Measurements from ENCODE around the gene SCN2A. TPM values are rescaled to one million over a fixed set of nuclear protein-coding genes. Genes with fewer than 3 reads are reported as not detected.

The SCN2A gene
- polyA plus RNA-seq, 1 donor (not counting 4 experiments of a cell fraction or from before 2014, with no cell fraction given), result 1.0 TPM

- TF ChIP-seq, protein P1, sequence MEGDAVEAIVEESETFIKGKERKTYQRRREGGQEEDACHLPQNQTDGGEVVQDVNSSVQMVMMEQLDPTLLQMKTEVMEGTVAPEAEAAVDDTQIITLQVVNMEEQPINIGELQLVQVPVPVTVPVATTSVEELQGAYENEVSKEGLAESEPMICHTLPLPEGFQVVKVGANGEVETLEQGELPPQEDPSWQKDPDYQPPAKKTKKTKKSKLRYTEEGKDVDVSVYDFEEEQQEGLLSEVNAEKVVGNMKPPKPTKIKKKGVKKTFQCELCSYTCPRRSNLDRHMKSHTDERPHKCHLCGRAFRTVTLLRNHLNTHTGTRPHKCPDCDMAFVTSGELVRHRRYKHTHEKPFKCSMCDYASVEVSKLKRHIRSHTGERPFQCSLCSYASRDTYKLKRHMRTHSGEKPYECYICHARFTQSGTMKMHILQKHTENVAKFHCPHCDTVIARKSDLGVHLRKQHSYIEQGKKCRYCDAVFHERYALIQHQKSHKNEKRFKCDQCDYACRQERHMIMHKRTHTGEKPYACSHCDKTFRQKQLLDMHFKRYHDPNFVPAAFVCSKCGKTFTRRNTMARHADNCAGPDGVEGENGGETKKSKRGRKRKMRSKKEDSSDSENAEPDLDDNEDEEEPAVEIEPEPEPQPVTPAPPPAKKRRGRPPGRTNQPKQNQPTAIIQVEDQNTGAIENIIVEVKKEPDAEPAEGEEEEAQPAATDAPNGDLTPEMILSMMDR (optimal IDR thresholded peaks at IDR 0.05 in 1 of 3, IDR thresholded peaks at IDR 0.05 in 1 of 3, conservative IDR thresholded peaks at IDR 0.05 in 1 of 3; ENCODE audit: extremely low read depth in 1 of 3, insufficient read depth in 2 of 3, low read length in 3 of 3), result no peak
- no peak for TF ChIP-seq EZH2 (IDR thresholded peaks at IDR 0.05; ENCODE audit: low read length)
- H4K20me1 ChIP-seq (ENCODE audit: control insufficient read depth, extremely low read depth, insufficient read depth, low read length), result no peaks in the 10 kb centered on the region
- H3K4me2 ChIP-seq (ENCODE audit: control insufficient read depth, extremely low read depth, insufficient read depth, low read depth, low read length), result no peak overlapping the region
- H3K27me3 ChIP-seq (ENCODE audit: control insufficient read depth, extremely low read depth, insufficient read depth, low read length), result no peaks in the 10 kb centered on the region
- DNase-seq (ENCODE audit: low read depth, low spot score) (no peak), FAIRE-seq (no peak)
- H3K9me3 ChIP-seq (ENCODE audit: control insufficient read depth, low read depth, low read length), result no peaks in the 10 kb centered on the region
- dilution Hi-C loops (cut with MboI; ENCODE audit: extremely low pct_ligation_motif_present, low sequenced_read_pairs), result no loop called here
- no peaks in the 10 kb centered on the region for H3K9me1 ChIP-seq (ENCODE audit: control insufficient read depth, extremely low read depth, insufficient read depth, low read length)
- no peaks in the 10 kb centered on the region for H3K36me3 ChIP-seq (ENCODE audit: control insufficient read depth in 2 of 2, extremely low read depth in 1 of 2, insufficient read depth in 2 of 2, low read length in 2 of 2)
- H3K27ac ChIP-seq (ENCODE audit: control insufficient read depth, insufficient read depth, low read length), result no peak overlapping the region
- no peak overlapping the region for H3K9ac ChIP-seq (ENCODE audit: control insufficient read depth, extremely low read depth, insufficient read depth, low read length)
- H3K79me2 ChIP-seq (ENCODE audit: control insufficient read depth, insufficient read depth, low read length), result no peaks in the 10 kb centered on the region
- no peak overlapping the region for H3K4me3 ChIP-seq (ENCODE audit: control insufficient read depth in 2 of 3, extremely low read depth in 1 of 3, insufficient read depth in 2 of 3, low read depth in 1 of 3, low read length in 3 of 3)
- H3K4me1 ChIP-seq (ENCODE audit: control insufficient read depth, extremely low read depth, insufficient read depth, low read length), result no peaks in the 10 kb centered on the region
- no peak overlapping the region for H2AFZ ChIP-seq (ENCODE audit: control insufficient read depth, low read length)
These were observed 9.0 kb downstream of the SCN2A start for GRCh38 chr2:165248238-165248637.

DNA sequence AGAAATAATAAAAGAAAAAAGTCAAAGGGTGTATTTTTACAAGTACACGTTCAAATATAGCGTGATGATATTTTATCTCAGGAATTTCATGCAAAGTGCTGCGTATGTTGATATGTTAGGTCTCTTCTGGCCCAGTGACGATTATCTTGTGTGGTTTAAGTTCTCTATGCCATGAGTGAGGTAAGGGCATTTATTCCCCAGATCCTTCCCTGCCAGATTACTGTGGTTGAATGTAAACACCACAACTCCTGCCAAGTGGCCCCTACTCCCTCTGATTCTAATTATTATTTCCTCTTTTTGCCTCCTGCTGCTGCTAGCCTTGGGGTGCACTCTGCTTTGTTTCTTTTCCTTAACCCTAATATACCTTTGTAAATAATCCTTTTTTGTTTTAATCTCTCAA lies 12.2 kb downstream of the SCN2A start:
- Histone ChIP-seq H3K9ac (ENCODE audit: control insufficient read depth, extremely low read depth, insufficient read depth, low read length) (no peak overlapping the region), H3K4me1 (ENCODE audit: control insufficient read depth, extremely low read depth, insufficient read depth, low read length) (no peaks in the 10 kb centered on the region), H3K27ac (ENCODE audit: control insufficient read depth, insufficient read depth, low read length) (no peak overlapping the region), H3K79me2 (ENCODE audit: control insufficient read depth, insufficient read depth, low read length) (no peaks in the 10 kb centered on the region), H3K27me3 (ENCODE audit: control insufficient read depth, extremely low read depth, insufficient read depth, low read length) (no peaks in the 10 kb centered on the region), H3K4me2 (ENCODE audit: control insufficient read depth, extremely low read depth, insufficient read depth, low read depth, low read length) (no peak overlapping the region), H3K9me3 (ENCODE audit: control insufficient read depth, low read depth, low read length) (no peaks in the 10 kb centered on the region), H3K36me3 (ENCODE audit: control insufficient read depth in 2 of 2, extremely low read depth in 1 of 2, insufficient read depth in 2 of 2, low read length in 2 of 2) (no peaks in the 10 kb centered on the region), H4K20me1 (ENCODE audit: control insufficient read depth, extremely low read depth, insufficient read depth, low read length) (no peaks in the 10 kb centered on the region), H3K9me1 (ENCODE audit: control insufficient read depth, extremely low read depth, insufficient read depth, low read length) (no peaks in the 10 kb centered on the region), H3K4me3 (ENCODE audit: control insufficient read depth in 2 of 3, extremely low read depth in 1 of 3, insufficient read depth in 2 of 3, low read depth in 1 of 3, low read length in 3 of 3) (no peak overlapping the region), H2AFZ (ENCODE audit: control insufficient read depth, low read length) (no peak overlapping the region)
- FAIRE-seq (no peak), DNase-seq (ENCODE audit: low read depth, low spot score) (no peak)
- no peak for TF ChIP-seq EZH2 (IDR thresholded peaks at IDR 0.05; ENCODE audit: low read length)
- TF ChIP-seq, protein P1 (optimal IDR thresholded peaks at IDR 0.05 in 1 of 3, IDR thresholded peaks at IDR 0.05 in 1 of 3, conservative IDR thresholded peaks at IDR 0.05 in 1 of 3; ENCODE audit: extremely low read depth in 1 of 3, insufficient read depth in 2 of 3, low read length in 3 of 3), result no peak
- dilution Hi-C loops (cut with MboI; ENCODE audit: extremely low pct_ligation_motif_present, low sequenced_read_pairs), result no loop called here

All from keratinocyte (primary cell).